ENCODE results near the gene FOXK1. TPM values are rescaled to one million over a fixed set of nuclear protein-coding genes. Genes with fewer than 3 reads are reported as not detected.
"Not testable (repeated sequence)": the region's sequence is repeated elsewhere in the genome, so short reads cannot be mapped to it uniquely, and the experiment has no call there.

Gene FOXK1
- total RNA-seq, 2 donors from 2014 or later: 37.1 to 40.5 TPM

- H3K27ac Mint-ChIP-seq: no peak overlapping the region
- no peaks in the 10 kb centered on the region for H3K9me3 Mint-ChIP-seq
- DNase-seq (ENCODE audit: low spot score in 2 of 2): no peak
- H3K36me3 Mint-ChIP-seq: no peaks in the 10 kb centered on the region
- peak in 1 of 2 donors; percentile 25 for ATAC-seq
These were observed 119.1 kb downstream of the FOXK1 start for GRCh38 chr7:4800926-4801838.

- H3K9me3 Mint-ChIP-seq: no peaks in the 10 kb centered on the region
- no peak overlapping the region for H3K27ac Mint-ChIP-seq
- H3K36me3 Mint-ChIP-seq: no peaks in the 10 kb centered on the region
- ATAC-seq (no peak), DNase-seq (ENCODE audit: low spot score in 2 of 2) (no peak)
These were observed 119.7 kb downstream of the FOXK1 start for GRCh38 chr7:4801839-4802231.

- H3K36me3 Mint-ChIP-seq; H3K27ac Mint-ChIP-seq; ATAC-seq; DNase-seq (ENCODE audit: low spot score in 2 of 2); H3K9me3 Mint-ChIP-seq: not testable (repeated sequence)
These were observed 120.5 kb downstream of the FOXK1 start for GRCh38 chr7:4802577-4802976.

GRCh38 chr7:4803397-4804241, 121.5 kb downstream of the FOXK1 start:
- DNase-seq (ENCODE audit: low spot score in 2 of 2) (no peak), ATAC-seq (no peak)
- Mint-ChIP-seq H3K9me3 (no peaks in the 10 kb centered on the region), H3K36me3 (no peaks in the 10 kb centered on the region), H3K27ac (no peak overlapping the region)

- ATAC-seq (no peak), DNase-seq (ENCODE audit: low spot score in 2 of 2) (no peak)
- H3K9me3 Mint-ChIP-seq: no peaks in the 10 kb centered on the region
- H3K27ac Mint-ChIP-seq: no peak overlapping the region
- H3K36me3 Mint-ChIP-seq: no peaks in the 10 kb centered on the region
These were observed 123.3 kb downstream of the FOXK1 start for GRCh38 chr7:4805110-4805983.

GRCh38 chr7:4805984-4806300, 123.8 kb downstream of the FOXK1 start:
- DNase-seq (ENCODE audit: low spot score in 2 of 2): no peak
- ATAC-seq: no peak
- Mint-ChIP-seq H3K27ac (no peak overlapping the region), H3K36me3 (no peaks in the 10 kb centered on the region), H3K9me3 (no peaks in the 10 kb centered on the region)

- DNase-seq (ENCODE audit: low spot score in 2 of 2) (no peak), ATAC-seq (peak in 1 of 2 donors; percentile 13)
- H3K9me3 Mint-ChIP-seq: no peaks in the 10 kb centered on the region
- H3K36me3 Mint-ChIP-seq: no peaks in the 10 kb centered on the region
- H3K27ac Mint-ChIP-seq: no peak overlapping the region
These were observed 125.0 kb downstream of the FOXK1 start for GRCh38 chr7:4806983-4807597.

- ATAC-seq: no peak
- Mint-ChIP-seq H3K27ac (no peak overlapping the region), H3K36me3 (peaks cover 0 to 3% of the 10 kb centered on the region in 2 donors), H3K9me3 (peaks cover 0 to 2% of the 10 kb centered on the region in 2 donors)
- DNase-seq (ENCODE audit: low spot score in 2 of 2): no peak
These were observed 125.5 kb downstream of the FOXK1 start for GRCh38 chr7:4807598-4808016.

GRCh38 chr7:4808026-4808425, 125.9 kb downstream of the FOXK1 start:
- Mint-ChIP-seq H3K27ac (no peak overlapping the region), H3K36me3 (peaks cover 0 to 7% of the 10 kb centered on the region in 2 donors), H3K9me3 (peaks cover 0 to 6% of the 10 kb centered on the region in 2 donors)
- no peak for DNase-seq (ENCODE audit: low spot score in 2 of 2)
- ATAC-seq: no peak

- Mint-ChIP-seq H3K9me3 (peaks cover 0 to 11% of the 10 kb centered on the region in 2 donors), H3K36me3 (peaks cover 0 to 10% of the 10 kb centered on the region in 2 donors), H3K27ac (no peak overlapping the region)
- DNase-seq (ENCODE audit: low spot score in 2 of 2): no peak
- no peak for ATAC-seq
These were observed 126.5 kb downstream of the FOXK1 start for GRCh38 chr7:4808565-4808964.

- peak in 1 of 2 donors; percentile 29 for DNase-seq (ENCODE audit: low spot score in 2 of 2)
- Mint-ChIP-seq H3K27ac (no peak overlapping the region), H3K36me3 (peaks cover 0 to 10% of the 10 kb centered on the region in 2 donors), H3K9me3 (peaks cover 0 to 12% of the 10 kb centered on the region in 2 donors)
- ATAC-seq: peak; percentile 18 to 34
These were observed 127.0 kb downstream of the FOXK1 start for GRCh38 chr7:4809091-4809591.

GRCh38 chr7:4809666-4810065, 127.6 kb downstream of the FOXK1 start:
- Mint-ChIP-seq H3K36me3 (peaks cover 0 to 10% of the 10 kb centered on the region in 2 donors), H3K9me3 (peaks cover 0 to 12% of the 10 kb centered on the region in 2 donors), H3K27ac (no peak overlapping the region)
- DNase-seq (ENCODE audit: low spot score in 2 of 2): no peak
- no peak for ATAC-seq

GRCh38 chr7:4814433-4814832, 132.3 kb downstream of the FOXK1 start:
- peaks cover 0 to 12% of the 10 kb centered on the region in 2 donors for H3K9me3 Mint-ChIP-seq
- ATAC-seq (no peak), DNase-seq (ENCODE audit: low spot score in 2 of 2) (no peak)
- H3K36me3 Mint-ChIP-seq: peaks cover 0 to 10% of the 10 kb centered on the region in 2 donors
- H3K27ac Mint-ChIP-seq: peak overlapping the region in 1 of 2 donors; percentile 60

GRCh38 chr7:4815121-4815520, 133.0 kb downstream of the FOXK1 start:
- no peak for DNase-seq (ENCODE audit: low spot score in 2 of 2)
- Mint-ChIP-seq H3K27ac (no peak overlapping the region), H3K9me3 (peaks cover 0 to 12% of the 10 kb centered on the region in 2 donors), H3K36me3 (peaks cover 0 to 10% of the 10 kb centered on the region in 2 donors)
- no peak for ATAC-seq

- DNase-seq (ENCODE audit: low spot score in 2 of 2) (no peak), ATAC-seq (no peak)
- Mint-ChIP-seq H3K36me3 (peaks cover 0 to 10% of the 10 kb centered on the region in 2 donors), H3K27ac (no peak overlapping the region), H3K9me3 (peaks cover 0 to 12% of the 10 kb centered on the region in 2 donors)
These were observed 133.7 kb downstream of the FOXK1 start for GRCh38 chr7:4815609-4816418.

All from activated naive CD4-positive, alpha-beta T cell treated with anti-CD3 and anti-CD28 coated beads, Interleukin-2, amount 50 U/mL, for 72 hours (primary cell).